Spleen (tissue), 7 donors: ENCODE results near the gene ITGB2.

ENCODE experiments used
- CTCF ChIP-seq, 11 experiments: fragments of 200-600 bp in 7 of 11; fragments of 450-650 bp in 4 of 11; sonication (generic) in 4 of 11; IDR thresholded peaks in 8 of 11; conservative IDR thresholded peaks in 3 of 11; 1 replicate in 7 of 11; 2 replicates in 4 of 11; pipeline versions ENCODE4 v1.4.0 to v1.8.0; 2016 to 2021; ENCODE audit warnings: antibody characterized with exemption in 11 of 11, inconsistent platforms in 4 of 11, mild to moderate bottlenecking in 1 of 11
- POLR2A ChIP-seq, 3 donors: fragments of 450-650 bp; IDR thresholded peaks; one replicate each; pipeline ENCODE4 v1.5.1; 2017; ENCODE audit warnings: antibody characterized with exemption in 3 of 3, mild to moderate bottlenecking in 1 of 3
- donor health status: DM: no; HTN: no; CAD: no; lungs with moderate emphysema.
- donor health status: DM: no; HTN: no; CAD: no.
- donor health status: DM: no; HTN: no; CAD: no.

- TF ChIP-seq POLR2A (IDR thresholded peaks at IDR 0.05) (no peak), CTCF (IDR thresholded peaks at IDR 0.05 in 8 of 11, conservative IDR thresholded peaks at IDR 0.05 in 3 of 11) (no peak)
These were observed 62.4 kb downstream of the ITGB2 start for GRCh38 chr21:44858291-44858690.
